Stimulated activated CD4-positive, alpha-beta T cell treated with anti-CD3 and anti-CD28 coated beads, Interleukin-1b, Interleukin-23, amount 100 ng/mL, for 24 hours (primary cell): ENCODE data around the gene DUSP2.

Source experiments
- DNase-seq, 4 experiments: peaks; one replicate each; pipeline ENCODE4 v3.0.0-alpha.2; 2020; ENCODE audit warnings: low read depth in 4 of 4, low spot score in 1 of 4

DUSP2 gene

DNA sequence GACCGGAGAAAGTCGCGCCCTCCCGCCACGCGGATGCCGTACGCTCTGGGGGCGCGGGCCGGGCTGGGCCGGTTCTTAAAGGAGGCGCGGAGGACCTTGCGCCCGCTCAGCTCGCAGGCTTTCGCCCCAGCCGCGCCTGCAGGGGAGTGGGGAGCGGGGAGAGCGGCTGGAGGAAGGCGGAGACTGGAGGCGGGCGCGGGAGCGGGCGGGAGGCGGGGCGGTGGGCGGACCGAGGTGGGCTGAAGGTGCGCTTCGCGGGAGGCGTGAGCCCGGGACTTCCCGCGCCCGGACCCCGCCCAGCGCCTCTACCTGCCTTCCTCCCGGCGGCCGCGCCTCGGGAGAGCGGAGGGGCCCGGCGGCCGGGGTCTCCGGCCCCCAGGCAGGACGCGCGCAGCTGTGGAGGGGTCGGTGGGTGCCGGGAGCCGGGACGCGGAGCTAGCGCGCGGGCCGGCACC lies 28.8 kb downstream of the DUSP2 start, which contains the start of gene ADRA2B:
Gene ADRA2B (minus strand): TSS at position 148 of the 455 bp plus-strand sequence. CDS start 422 bp downstream, outside the sequence.
- peak; percentile 38 to 77 (median 56) for DNase-seq

DNA sequence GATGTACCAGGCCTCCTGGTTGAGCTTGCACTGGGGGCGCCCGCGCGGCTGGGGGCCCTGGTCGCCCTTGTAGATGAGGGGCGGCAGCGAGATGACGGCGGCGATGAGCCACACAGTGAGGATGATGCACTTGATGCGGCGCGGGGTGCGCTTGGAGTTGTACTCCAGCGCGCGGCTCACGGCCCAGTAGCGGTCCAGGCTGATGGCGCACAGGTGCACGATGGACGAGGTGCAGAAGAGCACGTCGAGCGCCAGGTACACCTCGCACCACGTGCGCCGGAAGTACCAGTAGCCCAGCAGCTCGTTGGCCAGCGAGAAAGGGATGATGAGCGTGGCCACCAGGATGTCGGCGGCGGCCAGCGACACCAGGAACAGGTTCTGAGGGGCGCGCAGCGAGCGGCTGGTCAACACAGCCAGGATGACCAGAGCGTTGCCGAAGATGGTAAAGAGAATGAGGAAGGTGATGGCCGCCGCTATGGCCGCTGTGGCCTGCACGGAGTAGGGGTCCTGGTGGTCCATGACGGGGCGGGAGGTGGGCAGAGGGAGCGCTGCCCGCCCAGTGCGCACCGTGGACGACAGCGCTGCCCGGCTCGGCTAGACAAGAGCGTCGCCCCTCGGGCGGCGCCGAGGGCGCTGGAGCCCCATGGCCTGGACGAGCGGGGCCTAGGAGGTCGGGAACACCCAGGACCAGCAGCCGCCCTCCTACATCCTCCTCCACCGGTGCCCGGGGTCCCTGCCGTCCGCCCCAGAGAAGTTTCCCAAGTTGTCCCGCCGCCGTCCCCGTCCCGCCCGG lies 29.4 kb downstream of the DUSP2 start:
- no peak for DNase-seq

DNA sequence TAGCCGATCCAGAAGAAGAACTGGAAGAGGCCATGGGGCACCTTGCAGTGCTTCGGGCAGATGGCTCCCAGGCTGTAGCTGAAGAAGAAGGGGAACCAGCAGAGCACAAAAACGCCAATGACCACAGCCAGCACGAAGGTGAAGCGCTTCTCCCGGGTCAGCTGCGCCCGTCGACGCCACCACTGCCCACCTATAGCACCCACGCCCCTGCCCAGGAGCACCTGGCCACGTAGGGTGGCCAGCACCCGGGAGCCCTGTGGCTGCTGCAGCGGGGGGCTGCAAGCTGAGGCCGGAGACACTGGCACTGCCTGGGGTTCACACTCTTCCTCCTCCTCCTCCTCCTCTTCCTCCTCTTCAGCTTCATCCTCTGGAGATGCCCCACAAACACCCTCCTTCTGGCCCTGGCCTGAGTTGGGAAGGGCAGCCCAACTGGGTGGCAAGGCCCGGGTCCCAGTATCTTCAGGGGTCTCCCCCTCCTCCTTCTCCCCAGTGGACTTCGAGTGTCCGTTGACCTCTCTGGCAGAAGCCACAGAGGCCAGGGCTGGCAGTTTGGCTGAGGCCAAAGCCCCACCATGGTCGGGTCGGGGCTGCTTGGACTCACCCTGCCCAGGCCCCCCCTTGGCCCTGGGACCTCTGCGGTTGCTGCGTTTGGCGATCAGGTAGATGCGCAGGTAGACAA lies 30.2 kb downstream of the DUSP2 start:
- DNase-seq = no peak

DNA sequence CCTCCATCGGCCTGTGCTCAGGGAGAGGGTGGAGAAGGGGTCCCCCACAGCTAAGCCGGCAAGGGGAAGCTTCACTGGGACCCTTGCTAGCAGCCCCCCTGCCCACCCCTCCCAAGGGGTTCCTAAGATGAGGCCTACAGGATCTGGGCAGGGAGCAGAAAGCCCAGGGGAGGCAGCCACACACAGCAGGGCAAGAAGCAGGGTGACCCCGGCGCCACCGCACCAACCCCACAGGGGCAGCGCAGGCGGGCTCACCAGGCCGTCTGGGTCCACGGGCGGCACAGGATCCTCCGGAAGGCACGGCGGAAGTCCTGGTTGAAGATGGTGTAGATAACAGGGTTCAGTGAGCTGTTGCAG lies 30.7 kb downstream of the DUSP2 start:
- no peak for DNase-seq

DNA sequence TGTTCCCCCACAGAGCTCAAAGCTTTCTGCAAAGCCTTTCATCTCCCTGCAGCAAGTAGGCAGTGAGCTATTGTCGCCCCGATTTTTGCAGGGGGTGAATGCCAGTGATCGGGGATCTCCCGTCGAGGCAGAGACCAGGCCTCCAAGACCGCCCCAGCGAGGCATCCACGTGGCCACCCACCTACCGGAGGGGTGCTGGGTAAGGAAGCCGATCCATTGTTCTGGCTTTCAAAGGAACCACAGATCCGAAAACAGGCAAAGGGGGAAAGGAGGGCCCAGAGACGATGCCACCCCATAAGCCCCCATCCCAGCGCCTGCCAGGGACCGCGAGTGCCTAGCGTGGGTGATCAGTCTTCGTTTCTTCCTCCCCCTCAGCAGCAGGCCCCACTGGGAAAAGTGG lies 31.3 kb downstream of the DUSP2 start:
- DNase-seq = no peak

DNA sequence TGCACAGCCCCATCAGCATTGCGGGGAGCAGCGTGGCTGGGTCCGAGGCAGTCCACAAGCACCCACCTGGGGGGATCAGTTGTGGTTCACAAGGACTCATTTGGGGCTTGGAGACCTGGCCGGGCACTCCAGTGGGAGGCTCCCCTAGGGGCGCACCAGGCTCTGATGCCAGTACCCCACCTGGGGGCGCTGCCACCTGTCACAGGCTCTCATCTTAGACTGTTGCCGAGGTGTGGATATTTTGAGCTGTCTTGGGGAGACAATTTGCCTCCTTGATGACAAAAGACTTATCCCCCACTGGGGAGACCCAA lies 31.9 kb downstream of the DUSP2 start:
- no peak for DNase-seq

DNA sequence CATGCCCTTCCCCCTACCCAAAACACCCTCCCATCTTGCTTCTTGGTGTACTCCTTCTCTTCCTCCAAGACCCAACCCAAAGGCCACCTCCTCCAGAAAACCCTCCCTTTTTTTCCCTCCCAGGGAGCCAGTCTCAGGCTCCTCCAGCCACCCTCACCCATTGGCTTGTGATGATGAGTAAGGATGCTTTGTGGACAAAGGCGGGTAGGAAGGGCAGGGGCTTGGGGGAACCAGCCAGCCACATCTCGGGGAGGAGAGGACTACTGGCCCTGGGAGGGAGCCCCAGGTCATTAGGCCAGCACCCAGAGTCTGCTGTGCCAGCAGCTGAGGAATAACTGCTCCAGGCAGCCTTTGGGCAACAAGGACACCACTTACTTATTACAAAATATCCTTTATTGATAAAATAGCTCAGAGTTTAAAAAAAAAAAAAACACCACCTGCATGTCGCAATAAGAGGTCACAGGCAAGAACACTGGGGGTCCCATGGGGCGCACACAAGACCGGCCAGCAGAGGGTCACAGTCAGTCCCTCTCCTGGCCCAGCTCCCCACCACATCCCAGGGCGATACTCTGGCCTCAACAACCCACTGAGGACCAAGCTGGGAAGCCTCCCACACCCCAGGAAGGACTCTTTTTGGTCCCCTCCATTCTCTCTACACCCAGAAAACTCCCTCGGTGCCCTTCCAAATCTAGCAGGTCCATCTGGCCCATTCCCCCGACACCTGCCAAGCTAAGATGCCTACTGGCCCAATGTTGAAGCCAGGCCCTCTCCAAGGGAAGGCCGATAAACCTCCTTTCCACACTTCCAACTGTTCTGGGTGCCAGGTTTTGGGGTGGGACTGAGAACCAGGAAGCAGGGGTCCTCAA lies 32.5 kb downstream of the DUSP2 start:
- no peak for DNase-seq

DNA sequence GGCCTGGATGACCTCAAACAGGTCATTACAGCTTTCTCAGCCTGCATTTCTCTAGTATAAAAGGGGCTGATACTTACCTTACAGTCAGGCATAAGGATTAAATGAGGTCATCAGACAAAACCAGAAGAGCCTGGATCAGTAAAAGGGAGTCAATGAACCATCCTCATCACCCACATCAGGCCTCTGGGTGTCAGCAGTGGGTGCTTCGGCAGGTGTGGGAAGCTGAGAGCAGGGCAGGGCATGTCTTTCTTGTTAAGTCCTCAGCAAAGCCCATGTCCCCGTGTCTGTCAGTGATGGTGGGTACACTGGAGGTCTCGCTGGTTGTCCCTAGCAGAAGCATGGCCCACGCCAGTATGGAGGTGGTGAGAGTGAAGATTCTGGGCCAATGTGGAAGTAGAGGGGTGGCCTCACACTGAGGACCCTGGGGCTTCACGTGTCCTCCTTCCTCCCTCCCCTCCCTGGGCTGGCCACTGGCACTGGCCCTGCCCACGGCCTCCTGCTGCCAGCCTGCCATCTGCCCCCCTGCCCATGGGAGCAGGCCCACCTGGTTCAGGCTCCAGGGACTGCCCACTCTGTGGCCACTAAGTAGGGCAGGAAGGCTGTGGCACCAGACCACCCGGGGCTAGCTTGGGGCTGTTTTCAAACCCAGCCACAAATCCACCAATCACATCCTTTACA lies 33.3 kb downstream of the DUSP2 start:
- no peak for DNase-seq

DNA sequence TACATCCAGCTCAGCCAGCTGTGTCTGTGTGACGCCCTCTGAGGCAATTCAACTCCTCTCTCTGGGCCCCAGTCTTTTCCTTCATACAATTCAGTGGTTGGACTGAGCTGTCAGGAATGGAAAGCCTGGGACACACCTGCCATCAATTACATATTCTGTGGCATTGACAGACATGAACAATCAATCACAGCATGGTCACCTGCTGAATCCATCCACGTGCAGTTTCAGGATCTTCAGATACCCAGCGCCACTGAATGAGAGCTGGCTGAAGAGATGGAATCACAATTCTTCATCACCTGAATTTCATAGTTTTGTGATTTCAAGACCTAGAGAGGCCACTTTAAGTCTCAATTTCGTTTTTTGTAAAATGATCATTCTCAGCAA lies 34.0 kb downstream of the DUSP2 start:
- DNase-seq = no peak

DNA sequence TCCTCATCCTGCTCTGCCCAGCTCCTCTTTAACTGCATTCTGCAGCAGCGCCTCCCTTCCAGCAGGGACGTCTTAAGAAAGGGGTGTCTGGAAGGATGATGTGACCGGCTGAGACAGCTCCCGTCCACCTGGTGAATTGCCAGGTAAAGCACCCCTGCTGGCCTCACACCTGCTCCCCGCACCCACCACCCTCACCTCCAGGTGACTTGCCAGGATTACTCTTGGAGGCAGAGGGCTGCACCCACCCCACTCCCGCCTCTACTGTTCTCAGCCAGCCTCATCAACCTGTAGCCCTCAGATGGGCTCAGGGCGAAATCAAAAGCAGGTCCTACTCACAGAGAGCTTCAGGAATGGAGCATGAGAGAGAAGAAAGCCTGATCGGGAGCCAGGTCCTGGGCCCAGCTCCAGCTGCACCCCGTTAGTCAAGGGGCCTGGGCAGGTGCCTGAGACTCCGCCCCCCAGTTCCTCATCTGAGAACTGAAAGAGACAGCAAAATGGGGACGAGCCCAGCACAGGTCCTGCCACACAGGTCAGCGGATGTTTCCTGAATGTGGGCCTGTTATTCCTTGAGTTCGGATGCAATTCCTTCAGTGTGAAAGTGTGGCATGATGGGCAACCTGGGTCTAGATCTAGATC lies 34.5 kb downstream of the DUSP2 start:
- DNase-seq = no peak

DNA sequence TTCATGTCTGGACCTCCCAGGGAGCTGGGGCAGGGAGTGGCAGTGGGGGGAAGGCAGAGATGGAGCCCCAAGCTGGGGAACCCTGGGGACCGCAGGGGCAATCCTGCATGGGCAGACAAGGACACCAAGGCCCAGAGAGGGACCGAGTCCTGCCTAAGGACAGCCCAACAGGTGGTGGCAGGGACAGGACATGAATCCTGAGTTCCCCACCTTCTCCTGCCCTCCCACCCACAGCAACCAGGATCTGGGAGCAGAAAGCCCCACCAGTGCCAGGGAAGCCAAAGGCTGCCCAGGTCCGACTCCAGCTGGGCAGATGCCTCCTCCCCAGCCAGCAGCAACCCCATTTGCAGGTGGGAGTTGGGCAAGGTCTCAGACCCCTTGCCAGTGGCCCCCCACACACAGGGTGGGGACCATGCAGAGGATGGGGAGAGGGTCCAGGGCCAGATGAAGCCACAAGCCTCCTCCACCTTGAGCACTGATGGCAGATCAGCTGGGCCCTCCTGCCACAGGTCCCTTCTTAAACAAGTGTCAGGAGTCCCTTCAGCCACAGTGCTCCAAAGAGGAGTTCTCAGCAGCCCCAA lies 35.2 kb downstream of the DUSP2 start:
- no peak for DNase-seq

DNA sequence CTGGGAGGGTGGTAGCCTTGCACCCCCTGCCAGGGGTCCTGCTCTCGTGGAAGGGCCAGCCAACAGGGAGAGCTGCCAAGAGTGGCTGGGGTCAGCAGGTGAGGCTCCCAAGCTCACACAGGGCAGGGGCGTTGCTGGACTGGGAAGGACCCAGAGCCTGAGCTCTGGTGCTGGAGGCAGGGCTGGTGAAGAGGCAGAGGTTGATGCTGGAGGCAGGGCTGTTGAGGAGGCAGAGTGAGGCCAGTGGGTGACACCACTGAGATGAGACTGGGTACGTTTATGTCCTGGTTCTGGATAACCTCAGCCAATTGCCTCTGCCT lies 35.9 kb downstream of the DUSP2 start:
- DNase-seq = no peak

DNA sequence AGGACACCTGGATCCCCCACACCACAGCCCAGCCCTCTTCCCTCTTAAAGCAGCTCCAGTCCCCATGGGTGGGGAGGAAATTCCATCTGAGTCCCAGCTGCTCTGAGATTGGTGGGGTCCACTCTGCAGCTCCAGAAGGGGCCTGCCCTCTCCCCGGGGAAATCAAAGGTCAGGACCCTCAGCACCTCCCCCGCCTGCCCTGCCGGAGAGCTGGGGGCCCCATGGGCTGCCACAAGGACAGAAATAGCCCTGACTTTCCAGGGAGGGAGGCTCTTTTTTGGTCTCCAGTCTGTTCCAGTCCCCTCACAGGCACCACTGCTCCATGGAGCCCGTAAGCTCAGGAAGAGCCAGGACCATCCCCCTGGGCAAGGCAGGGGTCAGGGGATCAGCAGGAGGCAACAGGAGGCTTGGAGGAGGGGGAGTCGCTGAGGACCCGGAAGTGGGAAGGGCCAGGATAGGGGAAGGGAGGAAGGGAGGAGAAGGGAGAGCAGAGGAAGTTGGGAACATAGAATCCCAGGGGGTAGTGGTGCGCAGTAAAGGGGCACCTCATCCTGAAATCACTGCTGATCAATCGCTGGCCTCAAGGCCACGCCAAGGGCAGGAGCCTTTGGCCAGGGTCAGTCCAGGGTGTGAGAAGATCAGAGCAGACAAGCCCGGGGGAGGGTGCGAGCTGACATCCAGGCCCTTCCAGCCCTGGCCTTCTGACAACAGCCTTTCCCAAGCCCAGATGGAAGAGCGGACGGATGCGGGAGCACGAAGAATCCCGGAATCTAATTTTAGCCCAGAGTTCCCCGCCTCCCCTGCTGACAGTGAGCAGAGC lies 36.5 kb downstream of the DUSP2 start:
- DNase-seq = no peak

DNA sequence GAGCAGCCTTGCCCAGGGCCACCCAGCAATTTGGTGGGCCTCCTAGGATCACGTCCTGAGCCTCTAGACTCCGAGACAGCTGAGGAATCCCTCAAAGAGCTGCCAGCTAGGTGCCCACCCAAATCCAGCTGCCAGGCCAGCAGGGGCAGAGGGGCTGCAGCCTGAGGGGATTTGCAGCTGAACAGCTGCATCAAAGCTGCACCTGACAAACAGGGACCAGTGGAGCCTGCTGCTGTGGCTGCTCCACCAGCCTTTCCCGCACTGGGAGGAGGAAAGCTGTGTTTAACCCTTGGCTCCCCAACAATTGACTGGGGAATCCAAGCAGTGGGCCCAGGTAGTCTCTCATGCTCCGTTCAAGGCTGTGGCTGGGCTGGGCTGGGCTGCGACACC lies 37.1 kb downstream of the DUSP2 start:
- DNase-seq = no peak

DNA sequence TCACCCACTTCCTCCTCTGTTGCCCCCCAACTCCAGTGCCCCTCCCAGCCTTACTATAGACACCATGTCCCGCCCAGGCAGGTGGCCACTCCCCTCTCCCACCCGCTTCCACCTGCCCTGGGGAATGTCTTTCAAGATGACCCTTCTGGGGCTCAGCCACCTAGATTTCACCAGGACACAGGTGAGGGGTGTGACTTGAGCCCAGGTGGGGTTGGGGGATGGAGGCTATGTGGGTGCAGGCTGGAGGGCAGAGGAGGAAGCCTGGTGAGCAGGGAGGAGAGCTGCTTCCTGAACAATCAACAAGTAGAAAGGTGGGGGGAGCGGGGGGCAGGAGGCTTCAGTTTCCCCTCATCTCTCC lies 37.6 kb downstream of the DUSP2 start:
- DNase-seq = no peak

DNA sequence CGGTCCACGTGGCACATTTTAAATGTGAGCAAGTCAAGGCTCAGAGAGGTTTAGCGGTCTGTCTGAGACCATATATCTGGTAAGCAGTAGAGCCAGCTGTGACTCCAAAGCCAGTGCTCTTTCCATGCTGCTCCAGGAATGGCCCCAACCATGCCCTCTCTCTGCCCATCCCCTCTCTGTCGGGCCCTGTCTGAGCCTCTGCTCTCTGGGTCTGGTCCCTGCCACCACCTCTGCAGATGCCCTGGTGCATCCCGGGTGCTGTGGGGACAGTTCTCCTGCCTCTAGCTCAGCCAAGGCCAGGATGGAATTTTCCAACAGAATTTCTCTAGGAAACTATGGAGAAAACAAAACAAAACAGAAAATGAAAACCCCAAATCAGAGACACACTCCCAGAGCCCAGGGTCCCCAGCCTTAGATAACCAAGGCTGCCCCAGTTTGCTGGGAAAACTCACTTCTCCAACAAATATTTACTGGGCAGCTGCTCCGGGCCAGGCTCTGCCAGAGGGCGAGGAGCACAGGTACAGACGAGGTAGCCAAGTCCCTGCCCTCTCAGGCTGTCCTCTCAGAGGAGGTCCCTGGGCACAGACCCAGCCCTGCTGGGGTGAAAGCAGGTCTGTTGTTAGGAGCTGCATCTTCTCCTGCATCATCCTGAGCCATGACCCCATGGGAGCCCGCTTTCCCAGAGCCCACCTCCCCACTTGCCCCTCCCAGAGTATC lies 38.1 kb downstream of the DUSP2 start:
- no peak for DNase-seq

DNA sequence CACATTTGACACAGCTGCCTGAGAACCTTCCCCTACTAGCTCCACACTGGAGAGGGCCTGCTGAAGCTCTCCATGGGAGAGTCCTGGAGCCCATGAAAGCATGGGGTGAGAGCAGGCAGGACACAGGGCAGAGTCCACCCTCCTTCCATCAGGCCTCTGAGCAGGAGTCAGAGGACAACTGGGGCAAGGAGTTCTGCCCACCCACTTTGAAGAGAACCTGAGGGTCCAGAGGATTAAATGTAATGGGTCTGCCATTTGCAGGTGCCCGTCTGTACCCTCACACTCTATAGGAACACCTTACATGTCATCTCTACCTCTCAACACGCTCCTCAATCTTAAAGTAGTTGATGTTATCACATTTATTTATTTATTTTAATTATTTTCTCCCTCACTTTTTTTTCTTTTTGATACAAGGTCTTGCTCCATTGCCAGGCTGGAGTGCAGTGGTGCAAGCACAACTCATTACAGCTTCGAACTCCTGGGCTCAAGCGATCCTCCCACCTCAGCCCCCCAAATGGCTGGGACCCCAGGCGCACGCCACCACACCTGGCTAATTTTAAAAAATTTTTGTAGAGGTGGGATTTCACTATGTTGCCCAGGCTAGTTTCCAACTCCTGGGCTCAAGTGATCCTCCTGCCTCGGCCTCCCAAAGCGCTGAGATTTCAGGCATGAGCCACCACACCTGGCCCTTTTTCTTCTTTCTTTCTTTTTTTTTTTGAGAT lies 39.1 kb downstream of the DUSP2 start:
- no peak for DNase-seq

DNA sequence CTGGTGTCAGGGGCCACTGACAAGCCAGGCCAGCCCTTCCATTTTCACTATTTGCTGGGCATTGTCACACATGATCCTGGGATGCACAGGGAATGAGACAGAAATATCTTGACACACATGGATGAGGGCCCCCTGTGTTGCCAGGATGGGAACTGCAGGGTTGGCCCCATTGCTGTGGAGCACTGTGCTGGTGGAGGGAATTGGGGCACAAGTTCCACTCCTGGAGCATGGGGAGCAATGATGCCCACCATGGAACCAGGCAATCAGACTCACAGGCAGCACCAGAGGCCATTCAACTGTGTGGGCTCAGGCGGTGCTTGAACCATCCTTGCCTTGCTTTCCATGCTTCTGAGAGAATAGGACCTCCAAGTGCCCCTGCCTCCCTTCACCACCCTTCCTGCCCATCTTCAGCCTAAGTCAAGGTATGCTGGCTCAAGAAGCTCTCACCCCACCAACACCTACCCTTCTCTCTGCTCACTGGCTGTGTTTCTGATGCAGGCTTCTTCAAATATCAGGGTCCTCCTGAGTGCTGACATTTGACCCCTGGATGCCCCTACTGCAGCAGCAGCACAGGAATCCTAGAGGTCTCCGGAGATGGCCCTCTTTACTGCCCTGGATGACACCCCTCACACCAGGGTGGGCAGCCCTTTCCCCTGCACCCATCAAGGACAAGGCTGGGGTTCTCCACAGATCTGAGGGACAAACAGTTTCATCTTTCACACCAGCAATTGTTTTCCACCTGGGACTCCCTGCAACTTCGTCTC lies 39.9 kb downstream of the DUSP2 start:
- DNase-seq = no peak
